ENCODE measurements around the gene IGFL1. TPM values are rescaled to one million over a fixed set of nuclear protein-coding genes. Genes with fewer than 3 reads are reported as not detected.
A peak's percentile ranks its signal among the peaks of the same experiment; 100 is the strongest.
"Not testable (repeated sequence)": the region's sequence is repeated elsewhere in the genome, so short reads cannot be mapped to it uniquely, and the experiment has no call there.

IGFL1 gene
- total RNA-seq, 1 experiment from 2014 or later = not detected

DNA sequence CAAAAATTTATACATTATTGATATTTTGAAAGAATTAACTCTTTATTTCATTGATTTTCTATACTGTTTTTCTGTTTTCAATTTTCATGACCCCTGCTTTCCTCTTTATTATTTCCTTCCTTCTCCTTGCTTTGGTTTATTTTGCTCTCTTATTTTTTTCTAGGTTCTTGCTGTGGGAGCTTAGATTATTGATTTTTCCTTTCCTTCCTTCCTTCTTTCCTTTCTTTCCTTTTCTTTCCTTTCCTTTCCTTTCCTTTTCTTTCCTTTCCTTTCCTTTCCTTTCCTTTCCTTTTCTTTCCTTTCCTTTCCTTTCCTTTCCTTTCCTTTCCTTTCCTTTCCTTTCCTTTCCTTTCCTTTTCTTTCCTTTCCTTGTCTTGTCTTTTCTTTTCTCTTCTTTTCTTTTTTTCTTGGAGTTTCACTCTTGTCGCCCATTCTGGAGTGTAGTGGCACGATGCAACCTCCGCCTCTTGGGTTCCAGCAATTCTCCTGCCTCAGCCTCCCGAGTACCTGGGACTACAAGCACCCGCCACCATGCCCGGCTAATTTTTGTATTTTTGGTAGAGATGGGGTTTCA, 13.6 kb downstream of the IGFL1 start:
- DNase-seq (ENCODE audit: low read depth, low spot score); in situ Hi-C loops (cut with HindIII; ENCODE audit: low pct_unique_long_range_greater_than_20kb, low sequenced_read_pairs): not testable (repeated sequence)

- DNase-seq (ENCODE audit: low read depth, low spot score) = no peak
- in situ Hi-C loops (cut with HindIII; ENCODE audit: low pct_unique_long_range_greater_than_20kb, low sequenced_read_pairs) = no loop called here
Observed at GRCh38 chr19:46250076-46250735, 20.7 kb downstream of the IGFL1 start.

DNA sequence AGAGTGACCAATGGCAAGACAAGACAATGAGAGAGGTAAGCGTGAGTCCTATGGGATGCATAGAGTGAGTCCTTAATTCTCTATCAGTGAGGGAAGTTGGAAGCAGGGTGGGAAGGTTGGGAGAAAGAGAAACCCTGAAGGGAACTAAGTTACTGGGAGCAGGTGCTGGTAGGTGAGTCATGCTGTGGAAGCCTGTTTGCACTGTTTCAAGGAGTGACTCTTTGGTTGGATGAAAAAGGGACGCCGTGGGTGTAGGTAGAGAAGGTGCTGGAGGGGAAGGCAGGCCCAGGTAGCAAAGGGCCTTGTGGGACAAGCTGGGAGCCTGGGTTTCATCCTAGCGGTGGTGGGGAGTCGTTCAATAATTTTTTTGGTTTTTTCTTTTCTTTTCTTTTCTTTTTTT, 21.9 kb downstream of the IGFL1 start:
- DNase-seq (ENCODE audit: low read depth, low spot score) = no peak
- in situ Hi-C loops (cut with HindIII; ENCODE audit: low pct_unique_long_range_greater_than_20kb, low sequenced_read_pairs) = no loop called here

DNA sequence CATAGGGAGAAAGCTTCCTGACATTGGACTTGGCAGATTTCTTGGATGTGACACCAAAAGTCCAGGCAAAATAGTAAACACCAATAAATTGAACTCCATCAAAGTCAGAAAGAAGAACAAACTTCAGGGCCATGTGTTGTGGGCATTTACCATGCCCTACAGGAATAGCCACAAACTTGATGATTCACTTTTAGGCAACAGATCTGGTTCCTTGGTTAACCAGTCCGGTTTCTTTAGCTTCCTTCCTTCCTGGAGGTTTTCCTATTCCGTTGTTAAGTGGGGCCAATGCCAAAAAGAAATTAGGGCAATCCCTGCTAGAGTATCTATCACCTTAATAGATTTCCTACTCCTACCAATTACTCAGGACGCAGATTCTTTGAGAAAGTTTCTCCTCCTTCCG, 25.2 kb downstream of the IGFL1 start:
- in situ Hi-C loops (cut with HindIII; ENCODE audit: low pct_unique_long_range_greater_than_20kb, low sequenced_read_pairs) = no loop called here
- no peak for DNase-seq (ENCODE audit: low read depth, low spot score)

- DNase-seq (ENCODE audit: low read depth, low spot score) = no peak
Observed at GRCh38 chr19:46256855-46257254, 27.3 kb downstream of the IGFL1 start.

DNA sequence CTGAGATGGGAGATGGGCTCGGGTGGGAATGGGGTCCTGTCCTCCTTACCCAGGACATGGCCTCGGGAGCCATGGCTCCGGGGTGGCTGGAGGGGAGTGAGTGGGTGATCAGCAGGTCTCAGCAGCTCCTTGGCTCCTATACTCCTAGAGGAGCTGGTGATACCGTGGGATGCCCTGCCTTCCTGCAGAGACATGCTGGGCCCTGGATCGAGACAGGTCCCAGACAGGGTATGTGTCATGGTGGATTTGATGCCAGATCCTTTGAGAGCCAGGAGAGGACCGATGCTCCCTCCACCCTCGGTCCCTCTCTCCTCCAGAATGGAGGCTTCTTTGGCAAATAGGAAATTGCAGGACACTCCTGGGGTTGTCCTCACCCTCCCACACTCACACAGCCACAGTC, 32.0 kb downstream of the IGFL1 start:
- in situ Hi-C loops (cut with HindIII; ENCODE audit: low pct_unique_long_range_greater_than_20kb, low sequenced_read_pairs) = not testable (repeated sequence)

More at GRCh38 chr19:46256855-46257254, 27.3 kb downstream of the IGFL1 start:
- in situ Hi-C loops (cut with HindIII; ENCODE audit: low pct_unique_long_range_greater_than_20kb, low sequenced_read_pairs) = no loop called here

GRCh38 chr19:46262684-46263296, 33.2 kb downstream of the IGFL1 start:
- in situ Hi-C loops (cut with HindIII; ENCODE audit: low pct_unique_long_range_greater_than_20kb, low sequenced_read_pairs) = not testable (repeated sequence)
- peak; percentile 4 for DNase-seq (ENCODE audit: low read depth, low spot score)

More for the DNA sequence above, 32.0 kb downstream of the IGFL1 start:
- not testable (repeated sequence) for DNase-seq (ENCODE audit: low read depth, low spot score)

DNA sequence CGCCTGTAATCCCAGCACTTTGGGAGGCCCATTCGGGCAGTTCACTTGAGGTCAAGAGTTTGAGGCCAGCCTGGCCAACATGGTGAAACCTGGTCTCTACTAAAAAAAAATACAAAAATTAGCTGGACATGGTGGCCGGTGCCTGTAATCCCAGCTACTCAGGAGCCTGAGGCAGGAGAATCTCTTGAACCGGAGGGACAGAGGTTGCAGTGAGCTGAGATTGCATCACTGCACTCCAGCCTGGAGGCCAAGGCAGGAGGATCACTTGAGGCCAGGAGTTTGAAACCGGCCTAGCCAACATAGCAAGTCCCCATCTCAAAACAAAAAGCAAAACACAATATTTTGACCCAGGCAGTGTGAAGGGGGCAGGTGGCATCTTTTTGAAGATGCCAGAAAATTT, 35.3 kb downstream of the IGFL1 start:
- DNase-seq (ENCODE audit: low read depth, low spot score); in situ Hi-C loops (cut with HindIII; ENCODE audit: low pct_unique_long_range_greater_than_20kb, low sequenced_read_pairs): not testable (repeated sequence)

GRCh38 chr19:46265217-46265828, 35.8 kb downstream of the IGFL1 start:
- in situ Hi-C loops (cut with HindIII; ENCODE audit: low pct_unique_long_range_greater_than_20kb, low sequenced_read_pairs) = no loop called here
- DNase-seq (ENCODE audit: low read depth, low spot score) = peak; percentile 80

- in situ Hi-C loops (cut with HindIII; ENCODE audit: low pct_unique_long_range_greater_than_20kb, low sequenced_read_pairs) = no loop called here
- no peak for DNase-seq (ENCODE audit: low read depth, low spot score)
Observed at GRCh38 chr19:46269101-46269500, 39.6 kb downstream of the IGFL1 start.

GRCh38 chr19:46270521-46271256, 41.1 kb downstream of the IGFL1 start:
- in situ Hi-C loops (cut with HindIII; ENCODE audit: low pct_unique_long_range_greater_than_20kb, low sequenced_read_pairs) = no loop called here

DNA sequence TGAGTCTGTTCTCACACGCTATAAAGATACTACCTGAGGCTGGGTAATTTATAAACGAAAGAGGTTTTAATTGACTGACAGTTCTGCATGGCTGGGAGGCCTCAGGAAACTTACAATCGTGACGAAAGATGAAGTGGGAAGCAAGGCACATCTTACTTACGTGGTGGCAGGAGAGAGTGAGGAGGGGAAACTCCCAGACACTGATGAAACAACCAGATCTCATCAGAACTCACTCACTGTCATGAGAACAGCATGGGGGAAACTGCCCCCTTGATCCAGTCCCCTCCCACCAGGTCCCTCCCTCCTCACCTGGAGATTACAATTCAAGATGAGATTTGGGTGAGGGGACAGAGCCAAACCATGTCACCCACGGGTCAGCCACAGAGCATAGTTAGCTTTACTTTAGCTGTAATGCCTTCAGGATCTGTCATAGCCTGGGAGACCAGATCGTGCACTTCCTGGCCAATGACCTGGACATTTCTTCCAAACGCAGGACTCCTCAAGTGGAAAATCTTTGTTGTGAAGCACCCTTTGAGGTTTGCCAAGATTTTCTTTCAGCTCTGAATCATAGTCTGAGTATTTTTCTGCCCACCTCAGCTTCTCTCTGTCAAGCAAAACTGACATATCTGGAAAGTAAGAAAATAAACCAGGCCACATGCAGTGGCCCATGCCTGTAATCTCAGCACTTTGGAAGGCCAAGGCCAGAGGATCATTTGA, 42.1 kb downstream of the IGFL1 start:
- DNase-seq (ENCODE audit: low read depth, low spot score) = no peak
- in situ Hi-C loops (cut with HindIII; ENCODE audit: low pct_unique_long_range_greater_than_20kb, low sequenced_read_pairs) = no loop called here

More at GRCh38 chr19:46270521-46271256, 41.1 kb downstream of the IGFL1 start:
- no peak for DNase-seq (ENCODE audit: low read depth, low spot score)

DNA sequence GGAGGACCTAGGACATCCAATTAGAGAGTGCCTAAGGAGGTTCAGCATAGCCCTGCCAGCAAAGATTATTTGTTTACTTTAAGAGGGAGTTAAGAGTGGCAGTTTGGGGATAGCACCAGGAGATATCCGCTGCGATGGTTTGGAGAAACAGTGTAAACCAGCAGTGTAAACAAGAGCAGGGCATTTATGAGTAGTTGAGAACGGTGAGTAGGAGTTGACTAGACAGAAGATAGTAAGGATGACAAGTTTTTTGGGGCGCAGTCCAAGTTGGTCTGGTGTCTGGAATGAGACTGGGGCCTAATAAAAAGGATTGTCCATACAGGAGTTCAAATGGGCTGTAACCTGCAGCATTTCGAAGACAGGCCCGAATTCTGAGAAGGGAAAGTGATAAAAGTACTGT, 44.4 kb downstream of the IGFL1 start:
- DNase-seq (ENCODE audit: low read depth, low spot score); in situ Hi-C loops (cut with HindIII; ENCODE audit: low pct_unique_long_range_greater_than_20kb, low sequenced_read_pairs): not testable (repeated sequence)

DNA sequence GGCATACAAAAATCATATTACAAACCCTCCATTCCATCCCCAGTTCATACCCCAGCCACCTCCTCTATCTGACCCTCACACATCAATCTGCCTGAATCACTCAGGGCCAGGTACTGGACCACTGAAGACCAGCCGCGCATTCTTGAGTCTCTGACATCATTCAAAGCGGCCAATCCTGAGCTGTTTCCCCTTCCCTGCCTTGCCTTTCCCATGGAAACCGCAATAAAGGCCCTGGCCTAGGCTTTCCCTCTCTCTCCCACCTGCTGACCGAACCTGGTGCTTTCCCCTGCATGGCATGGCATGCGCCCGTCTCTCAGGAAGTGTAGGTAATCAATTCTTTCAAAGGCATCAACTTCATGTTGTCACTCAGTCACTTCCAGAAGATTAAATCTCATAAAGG, 49.6 kb downstream of the IGFL1 start:
- in situ Hi-C loops (cut with HindIII; ENCODE audit: low pct_unique_long_range_greater_than_20kb, low sequenced_read_pairs) = no loop called here
- DNase-seq (ENCODE audit: low read depth, low spot score) = no peak

All from SK-MEL-5 (cell line).